Epithelial cell of esophagus (primary cell): ENCODE results near the gene BNIP5.

Source experiments
- DNase-seq: peaks from one replicate; pipeline ENCODE4 v3.0.0; 2010; ENCODE audit warnings: low read depth
- H3K4me3 ChIP-seq: 2 replicates; pipeline ENCODE4 v1.5.1; 2011; ENCODE audit warnings: mild to moderate bottlenecking, low read length, control low read depth
- TF ChIP-seq, protein P1 (sequence below): IDR thresholded peaks from 2 replicates; pipeline ENCODE4 v1.5.1; 2011; ENCODE audit warnings: low read depth, mild to moderate bottlenecking, low read length, control low read depth, inconsistent platforms; ENCODE audit not compliant: insufficient read depth; ENCODE audit errors: missing control alignments

The BNIP5 gene

DNA sequence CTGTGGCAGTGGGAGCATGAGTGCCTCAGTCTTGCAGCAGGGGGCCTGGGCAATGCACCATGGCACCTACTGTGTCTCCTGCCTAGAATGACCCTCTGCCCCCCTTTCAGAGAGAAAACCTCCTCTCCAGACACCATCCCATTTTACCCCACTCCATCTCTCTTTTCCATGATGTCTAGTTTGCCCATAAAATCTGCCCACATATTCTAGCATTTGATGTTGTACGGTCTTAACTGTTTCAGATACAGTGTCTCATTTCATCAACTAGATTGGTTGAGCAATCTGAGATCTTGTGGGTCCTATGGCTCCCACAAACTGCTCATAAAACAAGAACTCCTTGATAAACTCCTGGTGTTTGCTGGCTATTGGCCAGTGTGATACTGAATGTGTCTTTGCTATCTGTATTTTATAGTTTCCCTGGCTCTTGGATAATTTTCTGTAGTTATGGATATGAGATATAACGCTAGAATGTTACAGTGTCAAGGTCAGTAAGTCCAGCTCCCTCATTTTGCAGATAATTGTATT, 58.7 kb downstream of the BNIP5 start:
- no peak for DNase-seq
- TF ChIP-seq, protein P1, sequence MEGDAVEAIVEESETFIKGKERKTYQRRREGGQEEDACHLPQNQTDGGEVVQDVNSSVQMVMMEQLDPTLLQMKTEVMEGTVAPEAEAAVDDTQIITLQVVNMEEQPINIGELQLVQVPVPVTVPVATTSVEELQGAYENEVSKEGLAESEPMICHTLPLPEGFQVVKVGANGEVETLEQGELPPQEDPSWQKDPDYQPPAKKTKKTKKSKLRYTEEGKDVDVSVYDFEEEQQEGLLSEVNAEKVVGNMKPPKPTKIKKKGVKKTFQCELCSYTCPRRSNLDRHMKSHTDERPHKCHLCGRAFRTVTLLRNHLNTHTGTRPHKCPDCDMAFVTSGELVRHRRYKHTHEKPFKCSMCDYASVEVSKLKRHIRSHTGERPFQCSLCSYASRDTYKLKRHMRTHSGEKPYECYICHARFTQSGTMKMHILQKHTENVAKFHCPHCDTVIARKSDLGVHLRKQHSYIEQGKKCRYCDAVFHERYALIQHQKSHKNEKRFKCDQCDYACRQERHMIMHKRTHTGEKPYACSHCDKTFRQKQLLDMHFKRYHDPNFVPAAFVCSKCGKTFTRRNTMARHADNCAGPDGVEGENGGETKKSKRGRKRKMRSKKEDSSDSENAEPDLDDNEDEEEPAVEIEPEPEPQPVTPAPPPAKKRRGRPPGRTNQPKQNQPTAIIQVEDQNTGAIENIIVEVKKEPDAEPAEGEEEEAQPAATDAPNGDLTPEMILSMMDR: no peak
- H3K4me3 ChIP-seq: no peak overlapping the region

DNA sequence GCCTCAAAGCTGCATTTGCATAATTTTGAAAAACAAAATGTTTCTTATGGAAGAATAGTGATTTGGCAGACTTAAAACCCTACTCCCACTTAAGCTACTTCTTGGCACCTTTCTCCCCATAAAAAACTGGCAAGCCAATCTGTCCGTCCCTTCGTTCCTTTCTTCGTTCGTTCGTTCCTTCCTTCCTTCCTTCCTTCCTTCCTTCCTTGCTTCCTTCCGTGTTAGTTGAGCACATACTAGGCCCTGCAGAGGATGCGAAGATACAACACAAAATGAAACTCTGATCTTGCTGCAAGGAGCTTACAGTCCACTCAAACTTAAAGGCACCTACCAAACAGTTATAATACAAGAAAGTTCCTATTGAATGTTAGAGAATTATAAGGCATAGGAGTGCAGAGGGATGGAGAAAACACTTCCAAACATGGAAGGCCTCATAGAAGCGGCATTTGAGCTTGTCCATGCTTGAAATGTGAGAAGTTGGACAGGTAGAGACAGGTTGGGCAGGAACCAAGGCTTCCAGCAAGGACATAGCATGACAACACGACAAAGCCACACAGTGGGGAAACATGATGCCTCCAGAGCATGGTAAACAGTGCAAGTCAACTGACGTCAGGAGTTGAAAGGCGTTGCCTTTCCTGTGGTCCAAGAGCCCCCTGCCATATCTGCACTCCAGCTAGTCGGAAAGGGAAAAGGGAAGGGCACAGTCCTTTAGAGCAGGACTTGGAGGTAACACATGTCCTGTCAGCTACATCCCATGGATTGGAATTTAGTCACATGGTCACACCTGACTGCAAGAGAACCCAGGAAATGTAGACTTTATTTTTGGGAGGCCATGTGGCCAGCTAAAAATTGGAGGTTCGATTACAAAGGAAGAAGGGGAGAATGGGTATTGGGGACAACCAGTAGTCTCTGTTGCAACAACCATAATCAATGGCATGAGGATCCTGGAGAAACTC, 59.8 kb downstream of the BNIP5 start:
- TF ChIP-seq, protein P1: no peak
- no peak overlapping the region for H3K4me3 ChIP-seq
- peak; percentile 83 for DNase-seq

DNA sequence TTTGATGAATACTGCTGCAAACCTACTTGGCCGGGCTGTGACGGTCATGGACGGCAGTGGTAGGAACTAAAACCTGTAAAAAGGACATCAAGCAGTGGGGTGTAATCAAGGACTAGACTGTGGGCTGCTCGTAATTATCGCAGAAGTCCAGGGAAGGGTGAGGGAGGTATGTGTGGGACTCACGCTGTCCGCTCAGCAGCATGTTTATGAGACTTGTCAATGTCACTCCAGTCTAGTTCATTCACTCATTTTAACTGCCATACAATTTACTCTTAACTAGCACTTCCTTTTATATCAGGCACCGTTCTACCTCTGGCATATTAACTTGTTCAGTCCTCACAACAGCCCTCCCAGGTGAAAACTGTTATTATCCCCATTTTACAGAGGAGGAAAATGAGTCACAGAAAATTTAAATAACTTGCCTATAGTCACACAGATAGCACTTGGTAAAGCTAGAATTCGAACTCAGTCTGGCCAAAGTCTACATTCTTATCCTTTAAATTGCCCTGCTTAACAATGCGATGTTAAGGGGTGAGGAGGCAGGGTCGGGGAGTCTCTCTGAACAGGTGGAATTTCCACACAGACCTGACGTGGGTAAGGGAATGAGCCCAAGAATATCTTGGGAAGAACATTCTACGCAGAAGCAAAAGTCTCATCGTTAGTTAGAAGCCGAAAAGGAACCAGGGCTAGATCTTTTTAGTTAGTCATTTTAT, 62.7 kb downstream of the BNIP5 start:
- TF ChIP-seq, protein P1: no peak
- no peak for DNase-seq
- H3K4me3 ChIP-seq: no peak overlapping the region

DNA sequence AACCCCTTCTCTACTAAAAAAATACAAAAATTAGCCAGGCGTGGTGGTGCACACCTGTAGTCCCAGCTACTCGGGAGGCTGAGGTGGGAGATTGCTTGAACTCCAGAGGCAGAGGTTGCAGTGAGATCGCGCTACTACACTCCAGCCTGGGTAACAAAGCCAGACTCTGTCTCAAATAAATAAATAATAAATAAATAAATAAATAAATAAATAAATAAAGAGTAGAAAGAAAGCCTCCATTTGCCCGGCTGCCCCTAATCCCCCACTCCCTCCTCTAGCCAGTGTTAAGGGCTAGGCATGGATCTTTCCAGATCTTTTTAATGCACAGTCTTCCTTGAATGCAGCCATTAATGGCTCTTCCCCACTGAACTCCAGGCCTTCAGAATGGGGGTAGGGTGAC, 63.6 kb downstream of the BNIP5 start:
- TF ChIP-seq, protein P1: no peak
- DNase-seq: no peak
- no peak overlapping the region for H3K4me3 ChIP-seq

DNA sequence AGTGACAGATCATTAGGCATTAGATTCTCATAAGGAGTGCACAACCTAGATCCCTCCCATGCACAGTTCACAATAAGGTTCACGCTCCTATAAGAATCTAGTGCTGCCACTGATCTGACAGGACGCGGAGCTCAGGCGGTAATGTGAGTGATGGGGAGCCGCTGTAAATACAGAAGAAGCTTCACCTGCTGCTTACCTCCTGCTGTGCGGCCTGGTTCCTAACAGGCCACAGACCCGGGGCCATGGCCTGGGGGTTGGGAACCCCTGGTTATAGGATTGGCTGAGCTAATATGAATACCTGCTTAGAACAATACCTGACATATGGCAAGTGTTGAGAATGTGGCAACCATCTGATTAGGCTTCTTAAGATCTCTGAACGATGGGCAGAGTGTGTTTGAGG, 64.5 kb downstream of the BNIP5 start:
- H3K4me3 ChIP-seq: no peak overlapping the region
- TF ChIP-seq, protein P1: no peak
- no peak for DNase-seq

DNA sequence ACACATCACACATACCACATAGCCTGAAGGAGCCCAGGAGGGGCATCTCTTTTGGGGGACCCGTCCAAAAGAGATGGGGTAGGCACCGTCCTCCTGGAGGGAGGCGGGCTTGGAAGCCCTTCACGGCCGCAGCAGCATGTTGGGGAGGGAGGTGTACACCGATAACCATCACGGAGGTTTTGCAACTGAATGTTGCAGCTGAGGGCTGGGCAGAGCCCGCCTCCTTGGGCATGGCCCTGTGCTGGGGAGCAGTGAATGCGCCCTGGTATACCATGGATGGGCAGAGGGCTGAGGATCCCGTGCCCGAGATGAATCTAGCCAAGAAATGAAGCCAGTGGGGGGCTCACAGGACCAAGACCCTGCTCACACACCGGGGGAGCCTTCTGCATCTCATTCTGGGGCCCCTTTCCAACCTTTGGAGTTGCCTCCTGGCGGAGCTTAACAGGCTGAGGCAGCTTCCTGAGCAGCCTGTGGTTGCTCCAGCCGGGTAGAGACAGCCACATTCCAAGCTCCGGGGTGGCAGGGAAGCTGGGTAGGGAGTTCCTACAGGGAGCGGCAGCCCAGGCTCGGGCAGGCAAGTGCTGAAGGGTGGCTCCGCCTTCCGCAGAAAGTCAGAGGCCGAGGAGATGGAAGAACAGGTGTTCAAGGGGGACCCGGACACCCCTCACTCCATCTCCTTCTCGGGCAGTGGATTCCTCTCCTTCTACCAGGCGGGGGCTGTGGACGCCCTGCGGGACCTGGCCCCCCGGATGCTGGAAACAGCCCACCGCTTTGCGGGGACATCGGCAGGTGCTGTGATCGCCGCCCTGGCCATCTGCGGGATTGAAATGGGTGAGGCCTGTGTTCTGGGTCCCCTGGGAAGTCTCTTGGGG, 66.6 kb downstream of the BNIP5 start, which contains the start of gene PNPLA1:
PNPLA1 (plus strand) TSS at position 227 of the 872 bp plus-strand sequence; CDS start at position 627, 400 bp downstream.
- TF ChIP-seq, protein P1: no peak
- no peak within 1 kb of the TSS for H3K4me3 ChIP-seq
- peak; percentile 84 for DNase-seq
